Kidney (tissue), 14 donors: ENCODE measurements around the gene ECM1. TPM values are rescaled to one million over a fixed set of nuclear protein-coding genes. Genes with fewer than 3 reads are reported as not detected.

Experiments used
- DNase-seq, 5 donors: peaks; one replicate each; pipeline ENCODE4 v3.0.0-alpha.2; 2013 to 2020
- FAIRE-seq: peaks from 2 replicates; lab custom pipeline; 2012; peaks lifted over from hg19 to GRCh38; lab: Jason Lieb, UNC
- H3K27ac ChIP-seq, 2 donors: one replicate each; pipeline ENCODE4 v1.7.0; 2013; ENCODE audit warnings: low read depth in 2 of 2, low read length in 2 of 2, inconsistent platforms in 1 of 2
- H3K27me3 ChIP-seq: one replicate; pipeline ENCODE4 v1.7.1; 2013; ENCODE audit warnings: low read length, inconsistent platforms; ENCODE audit not compliant: control insufficient read depth, insufficient read depth
- H3K36me3 ChIP-seq, 3 donors: one replicate each; pipeline versions ENCODE4 v1.7.0 to v1.7.1; 2013; ENCODE audit warnings: low read length in 3 of 3, control low read depth in 1 of 3, inconsistent platforms in 1 of 3; ENCODE audit not compliant: insufficient read depth in 3 of 3, control insufficient read depth in 2 of 3
- H3K4me1 ChIP-seq, 3 donors: one replicate each; pipeline versions ENCODE4 v1.7.0 to v1.7.1; 2013; ENCODE audit warnings: low read length in 3 of 3, inconsistent platforms in 1 of 3, low read depth in 1 of 3; ENCODE audit not compliant: control insufficient read depth in 2 of 3, insufficient read depth in 2 of 3
- H3K4me3 ChIP-seq, 3 donors: one replicate each; pipeline versions ENCODE4 v1.7.0 to v1.8.1; 2013; ENCODE audit warnings: low read length in 3 of 3, control low read depth in 1 of 3, inconsistent platforms in 1 of 3
- H3K9ac ChIP-seq, 3 donors: one replicate each; pipeline versions ENCODE4 v1.7.0 to v1.7.1; 2013; ENCODE audit warnings: low read length in 3 of 3, control low read depth in 1 of 3, inconsistent platforms in 1 of 3
- H3K9me3 ChIP-seq, 3 donors: one replicate each; pipeline versions ENCODE4 v1.7.0 to v1.7.1; 2013; ENCODE audit warnings: low read length in 3 of 3, control low read depth in 1 of 3, inconsistent platforms in 1 of 3; ENCODE audit not compliant: control insufficient read depth in 2 of 3, insufficient read depth in 1 of 3
- intact Hi-C: fragments of 100-400 bp; cut with DNase I; formaldehyde crosslinking; loops from one replicate; pipeline ENCODE4 v1.11.1; 2022
- polyA plus RNA-seq: library from polyadenylated mRNA; stranded (reverse); fragments of 350-450 nt; fragmentation: Illumina TruSeq; extraction: RNeasy Lipid Tissue Mini Kit (QIAGEN cat#74804); gene quantifications from one replicate; pipeline ENCODE4 v1.2.3, GENCODE V29; 2014; ENCODE audit warnings: low read depth, low replicate concordance; ENCODE audit not compliant: insufficient read depth
- total RNA-seq: library from RNA; stranded (reverse); fragmentation: NEBNext Ultra II Directional; extraction: Animal tissue kit (Norgen Biotek cat#: 25700); gene quantifications from one replicate; pipeline ENCODE4 v1.2.1, GENCODE V29; 2021
- TF ChIP-seq, protein P1 (sequence below): IDR thresholded peaks from 3 replicates; pipeline ENCODE4 v1.5.1; 2012; ENCODE audit warnings: mild to moderate bottlenecking, moderate library complexity, borderline replicate concordance; ENCODE audit not compliant: insufficient read depth; ENCODE audit errors: extremely low read depth
- donor health status: control.
- donor health status: control.
- donor health status: control.
- donor health status: control.
- donor health status: control.
- donor health status: DM: yes; HTN: yes; CAD: no.
- donor health status: Normal renal cell carcinoma (clear cell type).

The ECM1 gene
- total and polyA plus RNA-seq, 2 donors from 2014 or later = 9.2 to 36.4 TPM

DNA sequence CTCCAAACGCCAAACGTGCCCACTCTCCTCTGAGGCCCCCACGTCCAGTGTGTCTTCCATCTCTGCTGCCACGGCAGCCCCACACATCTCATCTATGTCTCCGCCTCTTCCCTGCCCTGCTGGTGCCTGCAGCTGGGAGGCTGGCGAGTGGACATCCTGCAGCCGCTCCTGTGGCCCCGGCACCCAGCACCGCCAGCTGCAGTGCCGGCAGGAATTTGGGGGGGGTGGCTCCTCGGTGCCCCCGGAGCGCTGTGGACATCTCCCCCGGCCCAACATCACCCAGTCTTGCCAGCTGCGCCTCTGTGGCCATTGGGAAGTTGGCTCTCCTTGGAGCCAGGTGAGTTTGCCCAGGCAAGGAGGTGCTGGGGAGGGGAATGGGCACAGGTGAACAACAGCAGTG is 49.9 kb downstream of the ECM1 start:
- no peak overlapping the region for H3K4me3 ChIP-seq
- no peak overlapping the region for H3K9ac ChIP-seq
- peaks cover 0 to 25% (median 24%) of the 10 kb centered on the region in 3 donors for H3K4me1 ChIP-seq
- H3K36me3 ChIP-seq = peaks cover 4 to 5% (median 4%) of the 10 kb centered on the region in 3 donors
- TF ChIP-seq, protein P1, sequence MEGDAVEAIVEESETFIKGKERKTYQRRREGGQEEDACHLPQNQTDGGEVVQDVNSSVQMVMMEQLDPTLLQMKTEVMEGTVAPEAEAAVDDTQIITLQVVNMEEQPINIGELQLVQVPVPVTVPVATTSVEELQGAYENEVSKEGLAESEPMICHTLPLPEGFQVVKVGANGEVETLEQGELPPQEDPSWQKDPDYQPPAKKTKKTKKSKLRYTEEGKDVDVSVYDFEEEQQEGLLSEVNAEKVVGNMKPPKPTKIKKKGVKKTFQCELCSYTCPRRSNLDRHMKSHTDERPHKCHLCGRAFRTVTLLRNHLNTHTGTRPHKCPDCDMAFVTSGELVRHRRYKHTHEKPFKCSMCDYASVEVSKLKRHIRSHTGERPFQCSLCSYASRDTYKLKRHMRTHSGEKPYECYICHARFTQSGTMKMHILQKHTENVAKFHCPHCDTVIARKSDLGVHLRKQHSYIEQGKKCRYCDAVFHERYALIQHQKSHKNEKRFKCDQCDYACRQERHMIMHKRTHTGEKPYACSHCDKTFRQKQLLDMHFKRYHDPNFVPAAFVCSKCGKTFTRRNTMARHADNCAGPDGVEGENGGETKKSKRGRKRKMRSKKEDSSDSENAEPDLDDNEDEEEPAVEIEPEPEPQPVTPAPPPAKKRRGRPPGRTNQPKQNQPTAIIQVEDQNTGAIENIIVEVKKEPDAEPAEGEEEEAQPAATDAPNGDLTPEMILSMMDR = no peak
- no peak for DNase-seq
- H3K27me3 ChIP-seq = no peaks in the 10 kb centered on the region
- H3K9me3 ChIP-seq = no peaks in the 10 kb centered on the region
- FAIRE-seq = no peak
- no peak overlapping the region for H3K27ac ChIP-seq
- intact Hi-C loops = no loop called here

DNA sequence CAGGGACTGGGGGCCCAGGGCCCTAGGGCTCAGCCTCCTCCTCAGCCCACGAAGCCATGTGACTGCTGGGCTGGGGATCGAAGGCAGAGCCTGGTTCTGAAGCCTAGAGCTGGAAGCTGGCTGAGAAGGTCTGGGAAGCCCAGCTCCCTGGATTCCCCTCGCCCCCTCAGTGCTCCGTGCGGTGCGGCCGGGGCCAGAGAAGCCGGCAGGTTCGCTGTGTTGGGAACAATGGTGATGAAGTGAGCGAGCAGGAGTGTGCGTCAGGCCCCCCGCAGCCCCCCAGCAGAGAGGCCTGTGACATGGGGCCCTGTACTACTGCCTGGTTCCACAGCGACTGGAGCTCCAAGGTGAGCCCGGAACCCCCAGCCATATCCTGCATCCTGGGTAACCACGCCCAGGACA is 50.4 kb downstream of the ECM1 start:
- H3K27me3 ChIP-seq = no peaks in the 10 kb centered on the region
- H3K9me3 ChIP-seq = no peaks in the 10 kb centered on the region
- no peak overlapping the region for H3K4me3 ChIP-seq
- intact Hi-C loops = no loop called here
- TF ChIP-seq, protein P1 = no peak
- no peak overlapping the region for H3K27ac ChIP-seq
- no peak for FAIRE-seq
- no peak overlapping the region for H3K9ac ChIP-seq
- peaks cover 1 to 30% (median 26%) of the 10 kb centered on the region in 3 donors for H3K4me1 ChIP-seq
- DNase-seq = no peak
- H3K36me3 ChIP-seq = peaks cover 4 to 5% (median 4%) of the 10 kb centered on the region in 3 donors

DNA sequence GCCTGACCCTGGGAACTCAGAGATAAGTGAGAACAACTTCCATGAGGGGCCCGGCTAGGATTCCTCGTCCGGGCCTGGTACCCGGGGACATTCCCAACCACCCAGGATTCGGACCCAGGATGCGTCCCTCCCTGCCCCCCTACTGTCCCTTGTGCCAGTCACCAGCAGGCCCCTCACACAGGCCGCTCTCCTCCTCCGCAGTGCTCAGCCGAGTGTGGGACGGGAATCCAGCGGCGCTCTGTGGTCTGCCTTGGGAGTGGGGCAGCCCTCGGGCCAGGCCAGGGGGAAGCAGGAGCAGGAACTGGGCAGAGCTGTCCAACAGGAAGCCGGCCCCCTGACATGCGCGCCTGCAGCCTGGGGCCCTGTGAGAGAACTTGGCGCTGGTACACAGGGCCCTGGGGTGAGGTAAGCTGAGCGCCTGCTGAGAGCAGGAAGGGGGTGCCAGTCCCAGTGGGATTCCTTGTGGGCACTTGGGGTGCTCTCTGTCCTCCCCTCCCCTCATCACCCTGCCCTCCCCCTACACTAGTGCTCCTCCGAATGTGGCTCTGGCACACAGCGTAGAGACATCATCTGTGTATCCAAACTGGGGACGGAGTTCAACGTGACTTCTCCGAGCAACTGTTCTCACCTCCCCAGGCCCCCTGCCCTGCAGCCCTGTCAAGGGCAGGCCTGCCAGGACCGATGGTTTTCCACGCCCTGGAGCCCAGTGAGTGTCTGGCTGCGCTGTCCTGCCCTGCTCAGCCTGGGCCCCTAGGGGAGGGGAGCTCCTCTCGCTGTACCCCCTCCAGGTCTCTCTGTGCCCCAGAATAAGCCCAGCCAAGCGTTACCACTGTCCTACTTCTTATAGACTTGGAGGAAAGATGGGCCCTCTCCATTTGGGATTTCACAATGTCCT is 51.1 kb downstream of the ECM1 start:
- FAIRE-seq (no peak), DNase-seq (peak in 4 of 5 donors; percentile 42 to 89 (median 70))
- Histone ChIP-seq H3K27ac (peak overlapping the region in 1 of 2 donors; percentile 7), H3K4me3 (no peak overlapping the region), H3K9me3 (no peaks in the 10 kb centered on the region), H3K9ac (no peak overlapping the region), H3K36me3 (peaks cover 4 to 5% (median 4%) of the 10 kb centered on the region in 3 donors), H3K27me3 (no peaks in the 10 kb centered on the region), H3K4me1 (peaks cover 3 to 37% (median 33%) of the 10 kb centered on the region in 3 donors)
- intact Hi-C loops = no loop called here
- TF ChIP-seq, protein P1 = no peak
